HG03039 (cell line): ENCODE measurements around the gene EID3.
A peak's percentile ranks its signal among the peaks of the same experiment; 100 is the strongest.
"Not testable (repeated sequence)": the region's sequence is repeated elsewhere in the genome, so short reads cannot be mapped to it uniquely, and the experiment has no call there.

Experiments used
- ATAC-seq: cut with Tn5 transposase; IDR thresholded peaks from one replicate; pipeline ENCODE4 v1.9.1; 2021; ENCODE audit warnings: mild to moderate bottlenecking, moderate library complexity; ENCODE audit not compliant: unreplicated experiment

The EID3 gene

DNA sequence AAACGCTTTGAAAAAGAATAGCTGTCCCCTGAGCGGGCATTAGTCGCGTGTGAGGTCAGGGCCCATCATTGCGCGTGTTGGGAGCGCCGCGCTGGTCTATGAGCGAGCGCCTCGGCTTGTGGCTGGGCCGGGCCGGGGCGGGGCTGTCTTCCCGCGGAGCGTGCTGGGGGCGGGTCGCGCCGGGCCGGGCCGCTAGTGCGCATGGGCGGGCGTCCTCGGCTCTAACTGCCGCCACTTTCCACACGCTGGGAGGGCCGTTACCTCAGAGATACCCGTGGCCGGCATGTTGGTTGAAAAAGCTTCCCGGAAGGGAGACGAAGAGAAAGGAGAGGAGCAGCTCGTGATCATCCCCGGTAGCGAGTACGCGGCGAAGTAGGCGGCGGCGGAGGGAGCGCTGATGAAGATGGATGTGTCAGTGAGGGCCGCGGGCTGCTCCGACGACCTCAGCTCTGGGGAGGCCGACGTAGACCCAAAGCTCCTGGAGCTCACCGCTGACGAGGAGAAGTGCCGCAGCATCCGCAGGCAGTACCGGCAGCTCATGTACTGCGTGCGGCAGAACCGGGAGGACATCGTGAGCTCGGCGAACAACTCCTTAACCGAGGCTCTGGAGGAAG is at the start of gene EID3:
EID3 (plus strand) TSS at position 202 of the 614 bp plus-strand sequence; CDS start at position 398, 196 bp downstream.
- ATAC-seq: peak; percentile 86

DNA sequence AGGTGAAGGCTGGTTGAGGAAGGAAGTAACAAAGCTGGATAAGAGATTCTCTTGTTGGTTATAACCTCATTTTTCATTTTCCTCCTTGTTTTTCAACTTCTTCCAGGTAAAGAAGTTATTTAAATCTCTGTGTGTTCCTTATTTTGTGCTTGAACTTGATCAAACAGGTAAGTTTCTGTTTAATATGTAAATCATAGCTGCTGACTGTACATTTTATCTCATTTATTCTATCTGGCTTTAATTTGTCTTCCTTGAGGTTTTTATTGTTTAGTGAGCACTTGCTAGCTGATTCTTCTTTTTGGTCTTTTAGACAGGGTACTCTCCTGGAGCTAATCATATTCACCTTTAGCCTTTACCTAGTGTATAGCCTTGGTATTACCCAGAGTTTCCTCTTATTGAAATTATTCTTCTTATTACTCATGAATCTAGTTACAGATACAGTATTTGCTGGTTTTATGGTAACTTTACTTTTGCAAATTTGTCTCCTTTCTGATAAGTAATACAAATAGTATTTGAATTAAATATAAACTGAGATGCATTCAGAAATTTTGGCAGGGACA is 45.5 kb upstream of the EID3 start:
- no peak for ATAC-seq

GRCh38 chr12:104258476-104259067 is 45.0 kb upstream of the EID3 start:
- ATAC-seq: no peak

GRCh38 chr12:104263026-104263425 is 40.5 kb upstream of the EID3 start:
- ATAC-seq: no peak

GRCh38 chr12:104263580-104264358 is 39.8 kb upstream of the EID3 start:
- ATAC-seq: no peak

- ATAC-seq: not testable (repeated sequence)
These were observed 38.1 kb upstream of the EID3 start for GRCh38 chr12:104265436-104265835.

- ATAC-seq: no peak
These were observed 30.6 kb upstream of the EID3 start for GRCh38 chr12:104272938-104273337.

DNA sequence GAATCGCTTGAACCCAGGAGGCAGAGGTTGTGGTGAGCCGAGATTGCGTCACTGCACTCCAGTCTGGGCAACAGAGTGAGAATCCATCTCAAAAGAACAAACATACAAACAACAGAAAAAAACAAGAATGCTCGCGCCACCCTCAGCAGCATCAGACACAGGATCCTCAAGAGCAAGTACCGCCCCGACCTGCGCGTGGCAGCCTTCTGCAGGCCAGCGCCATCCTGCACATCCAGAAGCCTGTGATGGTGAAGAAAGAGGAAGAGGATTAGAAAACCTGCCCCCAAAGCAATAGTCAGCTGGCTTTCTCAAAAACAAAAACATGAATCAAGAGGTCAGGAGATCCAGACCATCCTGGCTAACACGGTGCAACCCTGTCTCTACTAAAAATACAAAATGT is 30.0 kb upstream of the EID3 start:
- no peak for ATAC-seq

- no peak for ATAC-seq
These were observed 28.7 kb upstream of the EID3 start for GRCh38 chr12:104274811-104275210.

GRCh38 chr12:104275689-104276088 is 27.9 kb upstream of the EID3 start:
- ATAC-seq: no peak

- no peak for ATAC-seq
These were observed 27.0 kb upstream of the EID3 start for GRCh38 chr12:104276273-104277131.

- ATAC-seq: no peak
These were observed 24.4 kb upstream of the EID3 start for GRCh38 chr12:104279164-104279563.

- no peak for ATAC-seq
These were observed 23.4 kb upstream of the EID3 start for GRCh38 chr12:104280111-104280510.

DNA sequence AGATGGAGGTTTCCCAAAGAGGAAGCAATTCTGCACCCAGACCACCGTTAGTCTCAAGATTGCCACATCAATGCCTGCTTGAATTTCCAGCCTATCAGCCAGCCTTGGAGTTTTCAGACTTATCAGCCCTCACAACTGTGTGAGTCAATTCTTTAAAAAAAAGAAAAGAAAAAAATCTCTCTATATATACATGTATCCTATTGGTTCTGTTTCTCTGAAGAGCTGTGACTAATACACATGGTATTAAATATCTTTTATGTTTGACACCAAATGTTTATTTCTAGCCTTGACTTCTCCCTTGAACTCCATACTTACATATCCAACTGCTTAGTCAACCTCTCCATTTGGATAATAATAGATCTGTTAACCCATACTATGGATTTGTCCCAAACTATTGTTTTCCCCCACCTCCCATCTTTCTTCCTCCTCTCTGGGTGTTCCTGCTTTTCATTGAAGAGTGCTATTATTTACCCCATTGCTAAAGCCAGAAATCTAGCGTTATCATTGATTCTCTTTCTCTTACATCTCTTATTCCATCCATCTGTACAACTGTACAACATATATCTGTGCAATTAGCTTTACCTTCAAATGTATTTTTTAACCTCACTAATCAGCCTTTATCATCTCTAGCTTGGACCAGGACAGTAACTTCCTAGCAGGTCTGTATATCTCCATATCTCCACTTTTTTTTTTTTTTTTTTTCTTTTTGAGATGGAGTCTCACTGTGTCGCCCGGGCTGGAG is 22.7 kb upstream of the EID3 start:
- ATAC-seq: no peak

- ATAC-seq: no peak
These were observed 21.9 kb upstream of the EID3 start for GRCh38 chr12:104281636-104282035.

DNA sequence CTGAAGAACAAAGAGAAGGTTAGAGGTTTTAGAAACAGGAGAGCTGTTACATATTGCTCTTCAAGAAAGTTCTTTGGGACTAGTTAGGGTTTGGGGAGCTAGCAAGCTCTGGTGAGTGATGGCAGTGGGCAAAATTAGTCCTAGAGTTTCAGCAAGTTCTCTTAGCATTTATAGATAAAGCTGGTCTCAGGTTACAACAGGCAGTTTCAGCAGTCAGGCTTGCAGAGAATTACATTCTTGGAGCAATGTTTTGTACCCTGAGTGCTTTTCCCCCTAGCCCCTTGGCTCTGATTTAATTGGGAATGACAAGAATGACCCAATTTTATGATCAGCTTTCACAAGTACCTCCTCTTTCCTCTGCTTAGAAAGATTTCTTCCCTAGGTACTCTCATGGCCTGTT is 21.4 kb upstream of the EID3 start:
- ATAC-seq: no peak

GRCh38 chr12:104285740-104286515 is 17.6 kb upstream of the EID3 start:
- ATAC-seq: no peak

- ATAC-seq: peak; percentile 80
These were observed 16.7 kb upstream of the EID3 start for GRCh38 chr12:104286516-104287482.
